HG02973 (cell line): Measurements from ENCODE around the gene THRA.

Experiments used
- ATAC-seq: cut with Tn5 transposase; IDR thresholded peaks from one replicate; pipeline ENCODE4 v1.9.1; 2021; ENCODE audit warnings: moderate library complexity; ENCODE audit not compliant: unreplicated experiment

Gene THRA

DNA sequence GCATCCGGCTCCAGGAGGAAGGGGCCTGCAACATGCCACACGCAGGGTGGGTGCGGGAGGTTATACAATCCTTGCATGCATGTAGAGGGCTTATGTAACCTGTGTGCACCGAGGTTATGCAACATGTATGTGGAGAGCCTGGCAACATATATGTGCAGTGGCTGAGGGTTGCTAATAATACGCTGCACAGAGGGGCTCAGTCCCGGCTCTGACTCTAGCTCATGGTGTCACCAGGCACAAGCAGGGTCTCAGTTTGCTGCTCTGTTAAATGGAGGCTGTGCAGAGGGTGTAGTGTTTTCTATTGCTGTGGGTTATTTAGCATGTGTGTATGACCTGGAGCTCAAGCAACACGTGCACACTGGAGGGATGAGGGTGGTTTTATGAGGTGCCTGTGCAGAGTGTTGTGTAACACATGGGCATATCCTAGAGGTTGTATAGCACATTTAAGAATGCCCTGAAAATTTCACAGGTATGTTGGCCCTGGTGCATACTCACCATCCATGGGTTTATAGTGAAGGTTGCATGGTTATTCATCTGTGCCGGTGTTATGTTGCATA lies 13.3 kb downstream of the THRA start:
- ATAC-seq = no peak

DNA sequence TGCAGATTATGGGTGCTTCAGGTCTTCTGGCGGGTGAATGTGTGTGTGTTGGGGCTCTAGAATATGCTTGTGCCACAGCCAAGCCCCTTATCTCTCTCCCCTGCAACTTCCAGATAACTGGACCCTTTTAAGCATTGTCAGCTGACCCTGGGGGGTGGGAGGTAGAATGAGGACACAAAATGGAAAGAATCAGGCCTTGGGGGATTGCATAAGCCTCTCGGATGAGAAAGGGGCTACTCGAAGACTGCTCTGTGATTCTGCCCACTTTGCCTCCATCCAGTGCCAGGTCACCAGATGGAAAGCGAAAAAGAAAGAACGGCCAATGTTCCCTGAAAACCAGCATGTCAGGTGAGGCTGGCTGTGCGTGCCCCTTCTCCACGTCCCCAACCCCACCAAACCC lies 13.8 kb downstream of the THRA start:
- ATAC-seq = no peak

DNA sequence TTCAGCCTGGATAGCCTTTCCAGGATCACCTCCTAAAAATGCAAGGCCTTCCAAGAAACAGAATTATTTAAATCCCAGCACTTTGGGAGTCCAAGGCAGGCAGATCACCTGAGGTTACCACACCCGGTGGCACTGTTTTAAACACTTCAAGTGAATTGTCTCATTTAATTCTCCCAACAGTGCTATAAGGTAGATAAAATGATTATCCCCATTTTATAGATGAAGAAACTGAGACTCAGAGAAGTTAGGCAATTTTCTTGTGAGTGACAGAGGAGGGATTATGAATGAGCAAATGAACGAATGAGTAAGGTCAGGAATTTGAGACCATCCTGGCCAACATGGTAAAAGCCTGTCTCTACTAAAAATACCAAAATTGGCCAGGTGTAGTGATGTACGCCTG lies 16.8 kb downstream of the THRA start:
- ATAC-seq = no peak

DNA sequence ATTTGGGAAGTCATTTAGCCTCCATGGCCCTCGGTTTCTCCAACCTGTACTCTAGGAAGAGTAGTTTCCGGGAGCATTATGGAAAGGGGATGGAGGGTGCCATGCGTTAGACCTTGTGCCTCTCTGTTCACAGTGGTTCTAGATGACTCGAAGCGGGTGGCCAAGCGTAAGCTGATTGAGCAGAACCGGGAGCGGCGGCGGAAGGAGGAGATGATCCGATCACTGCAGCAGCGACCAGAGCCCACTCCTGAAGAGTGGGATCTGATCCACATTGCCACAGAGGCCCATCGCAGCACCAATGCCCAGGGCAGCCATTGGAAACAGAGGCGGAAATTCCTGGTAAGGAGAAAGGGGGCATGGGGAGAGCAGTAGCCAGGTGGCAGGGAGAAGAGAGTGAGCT lies 21.7 kb downstream of the THRA start:
- ATAC-seq = no peak

DNA sequence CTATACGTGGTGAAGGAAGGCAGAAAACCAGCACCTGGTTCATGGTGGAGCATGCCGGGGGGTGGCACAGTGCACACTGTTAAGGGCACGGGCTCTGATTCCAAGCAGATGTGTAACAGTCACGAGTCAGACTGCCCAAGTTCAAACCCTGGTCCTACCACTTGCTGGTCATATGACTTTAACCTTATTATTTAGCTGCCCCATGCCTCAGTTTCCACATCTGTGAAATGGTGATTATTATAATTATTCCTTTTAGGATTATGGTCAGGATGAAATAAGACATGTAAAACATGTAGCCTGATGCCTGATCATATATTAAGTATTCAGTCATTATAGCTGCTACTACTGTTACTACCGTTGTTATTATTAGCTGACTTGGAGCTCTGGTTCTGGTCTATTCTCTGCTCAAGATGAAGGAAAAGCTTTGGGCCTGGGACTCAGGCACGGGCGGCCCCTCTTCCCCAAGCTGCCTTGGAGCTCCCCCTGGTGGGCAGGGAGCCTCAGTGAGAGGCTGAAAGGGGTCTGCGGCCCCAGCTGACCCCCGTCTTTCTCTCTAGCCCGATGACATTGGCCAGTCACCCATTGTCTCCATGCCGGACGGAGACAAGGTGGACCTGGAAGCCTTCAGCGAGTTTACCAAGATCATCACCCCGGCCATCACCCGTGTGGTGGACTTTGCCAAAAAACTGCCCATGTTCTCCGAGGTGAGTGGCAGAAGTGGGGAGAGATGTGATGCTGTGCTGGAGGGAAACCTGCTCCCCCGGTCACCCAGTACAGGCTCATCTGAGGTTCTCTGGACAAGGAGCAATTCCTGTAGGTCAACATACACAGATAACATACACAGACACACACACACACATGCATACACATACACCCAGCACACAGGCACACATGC lies 23.6 kb downstream of the THRA start:
- no peak for ATAC-seq

DNA sequence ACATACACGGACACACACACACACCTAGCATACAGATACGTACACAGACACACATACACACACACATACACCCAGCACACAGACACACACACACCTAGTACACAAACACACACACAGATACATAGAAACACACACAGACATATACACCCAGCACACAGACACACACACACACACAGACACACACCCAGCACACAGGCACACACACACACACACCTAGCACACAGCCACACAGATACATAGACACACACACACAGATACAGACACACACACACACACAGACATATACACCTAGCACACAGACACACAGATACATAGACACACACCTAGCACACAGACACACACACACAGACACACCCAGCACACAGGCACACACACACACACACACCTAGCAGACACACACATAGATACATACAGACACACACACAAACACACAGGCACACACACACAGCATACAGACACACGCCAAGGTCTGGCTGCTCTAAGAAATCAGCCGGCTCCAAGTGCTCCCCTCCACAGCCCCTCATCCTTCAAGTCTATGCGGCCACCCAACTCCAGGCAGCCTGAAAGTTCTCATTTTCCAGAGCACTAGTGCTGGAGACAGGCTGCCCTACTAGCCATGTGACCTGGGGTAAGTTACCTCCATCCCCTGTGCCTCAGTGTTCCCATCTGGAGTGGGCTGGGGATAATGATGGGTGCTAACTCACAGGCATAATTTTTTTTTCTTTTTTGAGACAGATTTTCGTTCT lies 24.5 kb downstream of the THRA start:
- ATAC-seq = no peak

DNA sequence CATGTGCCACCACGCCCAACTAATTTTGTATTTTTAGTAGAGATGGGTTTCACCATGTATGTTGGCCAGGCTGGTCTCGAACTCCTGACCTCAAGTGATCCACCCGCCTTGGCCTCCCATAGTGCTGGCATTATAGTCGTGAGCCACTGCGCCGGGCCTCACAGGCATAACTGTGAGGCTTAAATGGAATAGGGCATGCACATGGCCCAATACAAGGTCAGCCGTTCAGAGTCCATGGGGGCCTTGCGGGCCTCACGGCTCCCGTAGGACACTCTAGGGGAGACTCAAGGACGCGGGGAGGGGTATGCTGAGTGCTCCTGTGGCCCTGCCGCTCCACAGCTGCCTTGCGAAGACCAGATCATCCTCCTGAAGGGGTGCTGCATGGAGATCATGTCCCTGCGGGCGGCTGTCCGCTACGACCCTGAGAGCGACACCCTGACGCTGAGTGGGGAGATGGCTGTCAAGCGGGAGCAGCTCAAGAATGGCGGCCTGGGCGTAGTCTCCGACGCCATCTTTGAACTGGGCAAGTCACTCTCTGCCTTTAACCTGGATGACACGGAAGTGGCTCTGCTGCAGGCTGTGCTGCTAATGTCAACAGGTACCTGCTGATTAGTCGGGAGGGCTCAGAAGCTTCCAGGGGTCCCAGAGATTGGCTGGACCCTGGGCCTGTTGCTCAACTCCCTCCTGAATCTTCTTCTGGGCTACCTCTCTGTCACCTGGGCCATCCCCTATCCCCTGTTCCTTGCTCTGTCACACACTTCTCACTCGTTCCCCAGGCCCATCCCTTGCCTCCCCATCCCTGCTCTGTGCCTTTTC lies 25.3 kb downstream of the THRA start:
- no peak for ATAC-seq

DNA sequence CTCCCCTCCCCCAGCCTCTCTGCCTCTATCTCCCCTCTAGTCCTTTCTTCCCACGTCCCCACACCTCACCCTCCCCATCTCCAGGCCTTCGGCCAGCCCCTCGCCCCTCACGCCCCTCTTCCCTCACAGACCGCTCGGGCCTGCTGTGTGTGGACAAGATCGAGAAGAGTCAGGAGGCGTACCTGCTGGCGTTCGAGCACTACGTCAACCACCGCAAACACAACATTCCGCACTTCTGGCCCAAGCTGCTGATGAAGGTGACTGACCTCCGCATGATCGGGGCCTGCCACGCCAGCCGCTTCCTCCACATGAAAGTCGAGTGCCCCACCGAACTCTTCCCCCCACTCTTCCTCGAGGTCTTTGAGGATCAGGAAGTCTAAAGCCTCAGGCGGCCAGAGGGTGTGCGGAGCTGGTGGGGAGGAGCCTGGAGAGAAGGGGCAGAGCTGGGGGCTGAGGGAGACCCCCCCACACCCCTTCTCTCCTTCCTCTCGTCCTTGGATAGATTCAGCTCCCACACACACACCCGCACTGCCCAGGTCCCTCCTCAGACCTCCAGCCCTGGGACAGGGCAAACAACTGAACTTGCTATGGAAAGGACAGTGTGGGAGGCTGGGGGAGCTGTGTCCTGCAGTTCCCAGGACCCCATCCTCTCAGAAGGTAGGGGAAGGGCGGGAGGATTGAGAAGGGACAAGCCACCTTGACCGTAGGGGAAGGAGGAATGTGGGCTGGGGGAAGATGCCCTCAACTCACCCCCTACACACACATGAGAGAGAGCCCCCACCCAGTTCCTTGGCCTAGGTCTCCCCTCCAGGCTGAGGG lies 26.5 kb downstream of the THRA start:
- ATAC-seq = no peak

DNA sequence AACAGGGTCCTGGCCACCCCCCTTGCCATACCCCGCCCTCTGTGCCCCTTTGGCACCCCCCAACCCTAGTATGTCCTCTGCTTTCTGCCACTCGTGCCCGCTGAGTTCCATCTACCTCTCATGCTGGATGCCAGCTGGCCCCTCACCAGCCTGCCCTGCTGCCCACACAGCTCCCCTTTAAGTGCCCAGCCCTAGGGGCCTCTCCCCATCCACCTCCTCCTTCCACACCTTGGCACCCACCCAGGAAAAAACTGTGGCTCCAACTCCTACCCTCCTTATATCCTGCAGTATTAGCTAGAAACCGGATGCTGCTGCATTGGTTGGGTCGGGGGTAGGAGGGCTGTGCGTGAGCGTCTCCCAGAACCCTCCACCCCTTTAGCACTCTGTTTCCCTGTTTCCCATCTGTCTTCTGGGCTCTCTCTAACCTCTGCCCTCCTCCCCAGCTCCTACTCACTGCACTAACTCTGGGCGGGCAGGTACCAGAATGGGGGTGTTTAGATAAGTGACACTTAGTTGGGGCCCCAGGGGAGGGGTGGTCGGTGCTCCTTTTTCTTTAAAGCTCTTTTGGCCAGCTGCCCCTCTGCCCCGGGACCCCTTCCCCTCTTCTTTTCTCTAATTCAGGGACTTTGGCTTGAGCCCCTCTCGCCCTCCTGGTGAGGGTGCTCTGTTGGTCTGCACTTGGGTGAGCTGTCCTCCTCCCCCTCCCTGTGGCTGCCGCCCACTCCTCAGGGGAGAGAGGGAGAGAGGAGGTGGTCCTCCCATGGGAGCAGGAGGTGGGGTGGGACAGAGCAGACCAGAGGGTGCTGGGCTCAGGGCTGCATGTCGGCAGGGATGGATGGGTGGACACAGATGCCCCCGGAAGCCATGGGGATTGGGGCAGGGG lies 27.7 kb downstream of the THRA start:
- no peak for ATAC-seq

DNA sequence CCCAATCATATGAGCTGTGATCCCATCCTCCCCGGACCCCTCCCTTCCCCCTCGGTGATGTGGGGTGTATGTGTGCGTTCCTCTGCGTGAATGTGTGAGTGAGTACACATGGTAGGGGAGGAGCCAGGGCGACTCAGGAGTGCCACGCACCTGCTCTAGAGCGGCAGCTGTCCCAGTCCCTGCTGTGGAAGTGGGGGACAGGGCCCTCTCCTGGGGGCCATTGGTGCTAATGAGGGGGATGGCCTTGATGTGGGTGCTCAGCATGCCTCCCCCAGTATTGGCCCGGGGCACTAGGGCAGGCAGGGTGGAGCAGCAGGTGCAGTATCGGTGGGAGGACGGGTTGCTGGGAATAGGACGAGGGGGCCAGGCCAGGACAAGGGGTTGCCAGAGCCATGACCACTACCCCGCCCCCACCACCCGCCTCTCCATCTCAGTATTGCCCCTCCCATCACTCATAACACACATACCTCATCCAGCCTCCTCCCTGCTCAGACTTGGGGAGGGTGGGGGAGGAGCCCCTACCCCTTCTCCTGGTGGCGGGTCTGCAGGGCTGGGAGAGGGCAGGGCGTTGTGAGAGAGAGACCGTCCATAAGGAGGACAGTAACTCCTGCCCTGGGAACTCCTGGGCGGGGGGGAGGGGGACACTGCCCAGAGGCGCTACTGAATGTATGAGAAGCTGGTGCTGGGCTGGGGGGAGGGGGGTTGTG lies 29.1 kb downstream of the THRA start:
- ATAC-seq = no peak

DNA sequence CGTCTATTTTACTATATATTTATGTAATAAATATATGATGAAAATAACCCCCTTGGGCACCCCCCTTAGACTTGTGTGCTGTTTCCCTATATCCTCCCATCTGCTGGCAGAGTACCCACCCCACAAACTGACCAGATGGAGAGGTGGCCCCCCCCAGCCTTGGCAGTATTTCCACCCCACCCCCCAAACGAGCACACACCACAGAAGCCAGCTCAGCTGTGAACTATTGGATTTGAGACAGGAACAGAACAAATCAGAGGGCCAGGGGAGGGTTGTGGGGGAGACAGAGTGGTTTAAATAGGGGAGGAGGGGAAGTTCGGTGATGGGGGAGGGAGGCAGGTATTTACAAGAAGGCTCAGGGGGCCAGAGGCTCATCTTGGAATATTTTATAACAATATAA lies 29.8 kb downstream of the THRA start:
- ATAC-seq = no peak

DNA sequence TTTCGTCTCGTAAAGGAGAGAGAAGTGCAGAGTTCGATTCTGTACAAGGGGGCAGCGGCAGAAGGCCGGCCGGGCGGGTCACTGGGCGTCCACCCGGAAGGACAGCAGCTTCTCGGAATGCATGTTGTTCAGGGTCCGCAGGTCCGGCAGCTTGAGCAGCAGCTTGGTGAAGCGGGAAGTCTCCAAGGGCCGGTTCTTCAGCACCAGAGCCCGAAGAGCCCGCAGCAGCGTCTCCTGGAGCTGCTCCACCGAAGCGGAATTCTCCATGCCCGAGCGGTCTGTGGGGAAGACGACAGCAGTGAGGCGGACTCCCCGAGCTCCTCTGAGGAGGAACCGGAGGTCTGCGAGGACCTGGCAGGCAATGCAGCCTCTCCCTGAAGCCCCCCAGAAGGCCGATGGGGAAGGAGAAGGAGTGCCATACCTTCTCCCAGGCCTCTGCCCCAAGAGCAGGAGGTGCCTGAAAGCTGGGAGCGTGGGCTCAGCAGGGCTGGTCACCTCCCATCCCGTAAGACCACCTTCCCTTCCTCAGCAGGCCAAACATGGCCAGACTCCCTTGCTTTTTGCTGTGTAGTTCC lies 30.3 kb downstream of the THRA start:
- ATAC-seq = no peak

DNA sequence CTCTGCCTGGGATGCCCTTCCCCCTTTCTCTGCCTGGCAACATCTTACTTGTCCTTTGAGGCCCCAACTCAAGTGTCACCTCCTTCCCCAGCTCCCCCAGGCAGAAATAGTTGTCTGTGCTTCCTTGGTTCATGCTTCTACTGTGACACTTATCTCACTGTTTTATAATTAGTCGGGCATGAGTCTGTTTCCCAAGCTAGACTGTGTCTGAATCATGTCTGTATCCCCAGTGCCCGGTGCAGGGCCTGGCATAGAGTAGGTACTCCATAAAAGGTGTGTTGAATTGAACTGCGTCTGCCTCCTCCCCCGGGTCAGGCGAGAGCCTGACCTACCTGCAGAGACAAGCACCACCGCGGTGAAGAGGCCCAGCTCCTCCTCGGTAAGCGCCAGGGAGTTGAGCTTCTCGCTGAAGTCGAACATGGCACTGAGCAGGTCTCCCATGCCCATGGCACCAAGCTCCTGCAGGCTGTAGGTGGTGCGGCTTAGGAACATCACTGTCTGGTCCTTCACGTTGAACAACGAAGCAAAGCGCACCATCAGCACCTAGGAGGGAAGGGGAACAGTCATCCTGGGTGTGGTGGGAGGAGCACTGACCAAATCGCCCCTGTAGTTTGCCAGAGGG lies 30.9 kb downstream of the THRA start:
- no peak for ATAC-seq

DNA sequence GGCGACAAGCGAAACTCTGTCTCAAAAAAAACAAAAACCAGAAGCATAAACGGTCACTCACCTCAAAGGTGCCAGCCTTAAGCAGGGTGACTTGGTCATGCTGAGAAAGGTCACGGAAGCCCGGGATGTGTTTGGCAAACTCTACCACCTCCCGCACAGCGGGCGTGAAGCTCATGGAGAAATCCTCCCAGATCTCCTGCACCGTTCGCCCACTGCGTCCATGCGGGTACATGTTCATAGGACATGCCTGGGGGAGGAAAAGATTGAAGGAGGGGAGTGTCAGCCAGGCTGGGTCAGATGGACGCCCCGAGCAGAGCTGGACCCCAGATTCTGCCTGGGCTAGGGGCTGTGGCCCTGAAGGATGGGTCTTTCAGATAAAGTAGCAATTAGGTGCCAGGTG lies 32.1 kb downstream of the THRA start:
- no peak for ATAC-seq

DNA sequence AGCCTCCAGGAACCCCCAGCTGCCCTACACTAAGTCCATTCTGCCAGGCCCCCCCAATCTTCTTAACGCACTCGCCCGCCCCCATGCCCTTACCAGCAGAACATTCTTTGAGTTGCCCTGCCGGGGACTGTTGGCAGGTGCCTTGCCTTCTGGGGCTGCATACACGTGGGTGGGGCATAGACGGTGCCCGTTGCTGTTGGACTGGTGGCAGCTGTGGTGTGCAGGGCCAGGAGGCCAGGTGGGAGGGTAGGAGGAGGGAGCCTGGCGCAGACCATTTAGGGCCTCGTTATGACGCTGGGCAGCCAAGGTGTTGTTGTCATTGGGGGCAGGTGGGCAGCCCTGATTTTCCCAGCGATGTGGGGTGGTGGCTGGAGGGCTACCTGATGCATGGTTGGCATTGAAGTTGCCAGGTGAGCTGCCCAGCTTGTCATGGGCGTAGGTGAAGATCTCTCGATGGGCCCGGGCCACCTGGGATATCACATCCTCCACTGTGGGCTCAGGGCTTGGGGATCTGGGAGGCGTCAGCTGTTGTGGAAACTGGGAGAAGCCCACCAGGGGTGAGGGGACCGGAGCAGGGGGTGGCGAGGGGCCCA lies 32.7 kb downstream of the THRA start:
- ATAC-seq = no peak

DNA sequence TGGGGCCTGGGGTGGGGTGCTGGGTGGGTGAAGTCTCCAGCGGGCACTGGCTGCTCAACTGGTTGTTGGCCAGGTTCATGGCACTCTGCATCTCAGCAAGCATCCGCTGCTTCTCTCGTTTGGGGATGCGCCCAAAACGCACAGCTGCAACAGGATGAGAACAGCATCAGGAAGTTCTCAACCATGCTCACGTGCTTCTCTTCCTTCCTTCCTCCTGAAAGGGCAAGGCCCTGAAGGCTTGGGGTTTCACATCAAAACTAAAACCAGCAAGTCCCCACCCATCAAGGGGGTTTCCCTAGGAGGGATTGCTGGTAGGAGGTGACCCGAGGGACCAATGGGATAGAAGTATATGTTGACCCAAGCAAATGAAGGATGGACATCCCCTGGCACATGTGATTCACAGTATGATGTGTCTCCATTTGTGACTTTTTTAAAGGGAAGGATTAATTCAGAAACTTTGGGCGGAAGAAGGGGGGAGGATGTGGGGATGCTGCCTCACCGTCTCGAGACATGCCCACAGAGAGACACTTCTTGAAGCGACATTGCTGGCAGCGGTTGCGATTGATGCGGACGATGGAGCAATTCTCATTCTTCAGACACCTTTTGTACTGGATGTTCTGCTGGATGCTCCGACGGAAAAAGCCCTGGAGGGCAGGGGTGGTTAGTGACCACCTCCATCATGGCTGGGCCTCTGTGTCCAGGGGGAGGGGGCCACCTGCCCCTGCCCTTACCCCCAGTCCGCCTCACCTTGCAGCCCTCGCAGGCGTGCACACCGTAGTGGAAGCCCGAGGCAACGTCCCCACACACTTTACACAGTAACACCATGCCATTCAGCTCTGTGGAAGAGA lies 33.4 kb downstream of the THRA start:
- peak; percentile 38 for ATAC-seq

DNA sequence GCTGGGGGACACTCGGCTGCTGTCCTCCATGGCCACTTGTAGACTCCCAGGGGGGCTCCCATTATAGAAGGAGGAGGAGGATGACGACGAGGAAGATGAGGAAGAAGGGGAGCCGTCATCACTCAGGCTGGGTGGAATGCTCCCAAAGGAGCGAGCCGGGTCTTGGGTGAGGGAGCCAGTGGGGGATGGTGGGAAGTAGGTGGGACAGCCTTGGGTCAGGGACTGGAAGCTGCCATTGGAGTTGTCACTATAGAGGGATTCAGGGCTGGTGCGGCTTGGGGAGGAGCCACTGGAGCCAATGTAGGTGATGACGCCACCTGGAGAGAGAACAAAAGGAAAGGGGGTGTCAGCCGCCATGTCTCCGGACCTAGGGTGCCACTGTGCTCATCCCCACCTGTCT lies 34.3 kb downstream of the THRA start:
- no peak for ATAC-seq
